ENCODE data around the gene HOXA6.

HOXA6 gene

GRCh38 chr7:27107391-27108381 lies 39.9 kb downstream of the HOXA6 start:
- DNase-seq (ENCODE audit: low spot score): no peak

DNA sequence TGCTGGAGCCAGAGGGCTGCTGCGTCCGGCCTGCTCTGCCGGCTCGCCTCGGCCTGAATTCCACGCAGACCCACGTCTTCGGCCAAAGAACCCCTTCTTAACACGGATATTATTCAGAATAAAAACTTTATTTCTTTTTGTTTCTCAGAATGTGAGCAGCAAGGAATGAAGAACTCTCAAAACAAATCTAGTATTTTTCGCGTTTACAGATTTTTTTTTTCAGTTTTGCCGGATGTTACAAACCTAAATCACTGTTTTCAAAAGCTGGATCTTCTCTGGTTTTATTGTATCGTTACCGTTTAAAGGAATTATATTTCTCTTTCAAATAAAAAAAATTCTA lies 40.7 kb downstream of the HOXA6 start:
- DNase-seq (ENCODE audit: low spot score): no peak

DNA sequence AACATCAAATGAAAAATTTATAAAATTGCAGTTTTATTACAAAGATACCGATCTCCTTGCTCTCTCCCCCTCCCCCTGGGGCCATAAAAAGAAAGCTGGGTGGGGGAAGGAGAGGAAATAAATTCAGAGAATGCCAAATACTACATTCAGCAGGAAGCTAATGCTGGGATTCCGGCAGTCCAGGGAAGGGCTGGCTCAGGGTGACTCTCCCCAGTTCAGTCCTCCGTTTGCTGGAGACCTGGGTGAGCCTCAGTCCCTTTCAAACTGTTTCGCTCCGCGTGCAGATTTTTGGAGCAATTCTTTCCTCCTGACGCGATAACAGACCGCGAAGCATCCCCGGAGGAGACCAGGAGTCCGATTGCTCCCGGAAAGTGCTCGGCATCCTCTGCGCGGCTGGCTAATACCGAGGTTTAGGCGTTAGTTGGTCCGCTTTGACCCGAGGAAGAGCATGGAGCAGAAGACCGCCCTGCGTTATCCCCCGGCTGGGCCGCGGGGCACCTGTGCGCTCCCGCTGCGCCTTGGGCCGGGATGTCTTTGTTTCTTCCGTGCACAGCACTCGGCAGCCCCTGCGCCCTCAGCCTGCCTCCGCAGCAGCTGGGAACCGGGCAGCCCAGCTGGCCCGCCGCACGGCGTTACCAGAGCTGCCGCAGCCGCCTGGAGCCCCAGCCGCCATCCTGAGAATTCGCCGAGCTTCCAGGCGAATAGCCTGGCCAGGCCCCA lies 41.2 kb downstream of the HOXA6 start:
- DNase-seq (ENCODE audit: low spot score): no peak

DNA sequence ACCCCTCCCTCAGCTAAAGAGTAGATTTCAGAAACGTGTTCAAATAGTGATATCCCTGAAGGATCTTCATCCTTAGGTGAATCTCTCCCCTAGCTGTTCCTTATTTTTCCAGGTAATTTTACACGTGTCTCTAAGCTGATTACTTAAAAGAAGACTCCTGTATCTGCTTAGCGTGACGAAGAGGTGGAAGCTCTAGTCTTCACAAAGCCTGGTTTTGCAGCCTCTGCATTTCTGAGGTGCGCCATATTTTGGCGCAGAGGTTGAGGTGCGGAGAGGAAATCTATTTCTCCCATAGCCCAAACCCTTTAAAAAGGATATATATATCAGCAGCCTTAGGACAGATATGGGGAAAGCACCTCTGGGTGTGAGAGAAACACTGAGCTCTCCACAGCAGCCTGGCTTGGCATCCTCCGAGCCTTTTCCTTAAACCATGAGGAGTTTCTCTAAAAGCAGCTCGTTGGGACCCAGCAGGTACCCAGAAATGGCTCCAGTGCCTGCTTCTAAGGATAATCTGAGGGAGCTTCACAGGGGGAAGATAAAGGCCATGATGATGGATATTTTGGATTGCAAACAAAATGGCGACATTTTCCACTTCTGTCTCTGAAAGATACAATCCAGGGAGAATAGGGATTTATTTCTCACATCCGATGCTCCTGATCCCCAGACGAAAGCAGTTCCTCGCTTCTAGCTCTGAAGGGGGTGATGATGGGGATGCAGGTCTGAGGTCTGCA lies 42.1 kb downstream of the HOXA6 start:
- DNase-seq (ENCODE audit: low spot score): no peak

- no peak for DNase-seq (ENCODE audit: low spot score)
These were observed 43.1 kb downstream of the HOXA6 start for GRCh38 chr7:27104341-27105058.

GRCh38 chr7:27103489-27104226 lies 43.9 kb downstream of the HOXA6 start:
- DNase-seq (ENCODE audit: low spot score): no peak

DNA sequence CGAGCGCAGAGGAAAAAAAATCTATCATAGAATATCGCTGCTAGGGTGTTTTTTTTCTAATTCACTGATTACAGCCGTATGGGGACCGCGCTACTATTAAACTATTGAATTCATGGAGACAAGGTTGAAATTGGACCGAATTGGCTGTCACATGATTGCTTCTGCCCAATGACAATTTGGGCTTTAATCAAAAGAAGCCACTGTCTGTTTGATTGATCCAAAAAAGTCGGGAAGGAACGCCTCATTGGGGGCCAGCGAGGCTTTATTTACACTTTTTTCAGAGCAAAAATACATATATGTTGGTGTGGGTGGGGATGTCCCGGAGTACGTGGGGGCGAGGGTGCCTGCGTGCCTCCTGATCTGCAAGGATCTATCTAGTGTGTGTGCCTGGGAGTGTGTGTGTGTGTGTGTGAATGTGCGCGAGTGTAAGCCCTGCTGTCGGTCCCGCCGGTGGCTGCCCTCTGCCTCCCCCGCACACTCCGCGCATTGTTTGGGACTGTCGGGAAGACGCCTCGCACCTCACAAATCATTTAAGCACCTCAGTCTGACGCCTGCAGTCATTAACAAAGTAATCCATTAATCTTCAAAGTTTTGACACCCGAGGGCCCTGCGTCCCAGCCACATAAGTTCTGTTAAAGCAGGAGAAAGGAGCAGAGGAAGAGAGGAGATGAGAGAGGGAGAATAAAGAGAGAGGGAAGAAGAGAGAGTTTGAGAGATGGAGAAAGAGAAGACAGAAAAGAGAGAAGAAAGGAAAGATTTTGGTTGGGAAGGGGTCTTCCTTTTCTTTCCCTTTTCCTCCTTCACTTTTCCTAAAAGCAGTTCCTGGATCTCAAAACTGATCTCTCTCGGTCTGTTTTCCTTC lies 44.8 kb downstream of the HOXA6 start, which contains the start of gene HOXA2:
Gene HOXA2 (minus strand): TSS at position 103 of the 862 bp plus-strand sequence. CDS start 183 bp downstream, outside the sequence.
- DNase-seq (ENCODE audit: low spot score): no peak

DNA sequence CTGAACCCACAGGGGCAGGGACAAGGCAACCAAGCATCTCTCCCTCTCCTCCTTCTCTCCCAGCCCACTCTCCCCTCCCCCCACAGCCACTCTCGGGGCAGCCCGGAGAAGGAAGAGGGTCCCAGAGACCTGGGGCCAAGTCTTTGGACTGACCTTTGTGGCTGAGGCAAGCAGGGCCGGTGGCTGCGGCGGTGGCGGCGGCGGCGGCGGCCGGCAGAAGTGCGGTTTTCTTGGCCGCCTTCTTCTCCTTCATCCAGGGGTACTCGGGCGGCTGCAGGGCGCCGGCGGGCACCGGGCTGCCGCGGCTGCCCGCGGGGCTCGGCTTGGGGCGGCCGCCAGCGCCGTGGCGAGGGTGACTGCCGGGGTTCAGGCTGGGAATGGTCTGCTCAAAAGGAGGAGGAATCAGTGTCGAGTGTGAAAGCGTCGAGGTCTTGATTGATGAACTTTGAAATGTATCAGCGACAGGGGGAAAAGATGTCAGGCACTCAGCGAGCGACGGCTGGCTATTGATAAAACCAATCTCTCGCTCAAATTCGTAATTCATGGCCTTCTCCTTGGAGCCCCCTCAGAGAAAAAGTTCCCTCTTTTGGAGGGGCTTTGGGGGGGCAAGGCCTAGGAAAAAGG lies 45.5 kb downstream of the HOXA6 start:
- DNase-seq (ENCODE audit: low spot score): no peak

DNA sequence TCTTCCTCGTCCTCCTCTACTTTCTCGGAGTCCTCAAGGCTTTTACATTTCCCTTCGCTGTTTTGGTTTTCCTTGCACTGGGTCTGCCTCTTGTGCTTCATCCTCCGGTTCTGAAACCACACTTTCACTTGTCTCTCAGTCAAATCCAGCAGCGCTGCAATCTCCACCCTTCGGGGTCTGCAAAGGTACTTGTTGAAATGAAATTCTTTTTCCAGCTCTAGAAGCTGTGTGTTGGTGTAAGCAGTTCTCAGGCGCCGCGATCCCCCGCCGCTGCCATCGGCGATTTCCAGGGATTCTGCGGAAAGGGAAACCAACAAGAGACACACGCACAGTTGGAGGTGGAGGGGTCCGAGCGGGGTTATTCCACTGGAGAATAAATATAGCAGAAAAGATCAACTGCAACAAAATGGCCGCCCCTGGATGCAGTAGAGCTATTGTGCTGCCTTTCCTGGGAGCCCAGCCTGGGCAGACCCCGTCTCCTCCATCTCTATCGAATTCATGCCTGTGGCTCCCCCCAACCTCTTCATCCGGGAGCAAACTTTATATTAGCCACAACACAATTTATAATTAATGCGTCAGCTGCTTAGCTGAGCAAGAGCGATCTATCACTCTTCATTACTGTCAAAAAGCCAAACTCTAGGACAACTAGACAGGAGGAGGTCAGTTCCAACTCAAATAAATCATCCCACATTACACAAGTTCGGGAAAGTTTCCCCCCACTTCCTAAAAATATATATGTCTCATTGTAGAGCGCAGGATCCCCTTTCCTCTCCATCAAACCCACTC lies 46.2 kb downstream of the HOXA6 start:
- no peak for DNase-seq (ENCODE audit: low spot score)

GRCh38 chr7:27100694-27101170 lies 46.8 kb downstream of the HOXA6 start:
- DNase-seq (ENCODE audit: low spot score): no peak

DNA sequence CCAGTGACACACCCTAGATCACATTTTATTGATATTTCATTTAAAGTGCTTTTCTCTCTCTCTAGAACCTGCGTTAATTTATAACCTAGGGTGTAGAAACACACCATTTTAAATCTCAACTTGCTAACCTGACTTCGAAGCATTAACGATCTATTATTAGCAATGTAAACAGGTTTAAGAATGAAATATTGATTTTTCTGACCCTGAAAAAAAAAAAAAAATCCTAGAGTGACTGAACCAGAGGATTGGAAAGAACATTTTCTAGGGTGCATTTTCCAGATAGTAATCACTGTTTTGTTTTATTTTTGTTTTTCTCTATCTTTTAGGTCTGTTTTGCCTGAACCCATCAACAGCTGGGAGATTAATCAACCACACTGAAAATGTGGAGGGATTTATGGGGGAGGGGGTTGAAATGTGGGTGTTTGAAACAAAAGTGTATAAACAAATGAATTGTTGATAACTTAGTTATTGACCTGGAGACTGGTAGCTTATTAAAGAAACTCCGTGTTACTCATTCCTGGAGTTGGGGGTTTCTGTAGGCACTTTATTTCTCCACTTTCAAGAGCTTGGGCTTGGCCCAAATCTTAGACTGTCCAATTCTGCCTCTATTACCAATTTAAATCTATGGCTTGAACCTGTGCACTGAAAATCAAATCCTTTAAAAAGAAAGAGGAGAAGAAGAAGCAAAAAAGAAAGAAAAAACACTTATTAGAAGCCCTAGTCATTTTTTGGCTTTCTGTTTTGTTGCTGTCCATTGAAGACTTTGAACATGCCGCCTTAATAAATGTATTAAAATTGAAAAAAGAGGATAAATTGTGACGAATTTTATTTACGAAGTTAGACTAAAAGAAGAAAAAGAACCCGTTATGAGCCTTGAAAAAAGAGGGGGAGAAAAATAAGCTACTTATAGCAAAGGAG lies 47.9 kb downstream of the HOXA6 start:
- DNase-seq (ENCODE audit: low spot score): no peak

DNA sequence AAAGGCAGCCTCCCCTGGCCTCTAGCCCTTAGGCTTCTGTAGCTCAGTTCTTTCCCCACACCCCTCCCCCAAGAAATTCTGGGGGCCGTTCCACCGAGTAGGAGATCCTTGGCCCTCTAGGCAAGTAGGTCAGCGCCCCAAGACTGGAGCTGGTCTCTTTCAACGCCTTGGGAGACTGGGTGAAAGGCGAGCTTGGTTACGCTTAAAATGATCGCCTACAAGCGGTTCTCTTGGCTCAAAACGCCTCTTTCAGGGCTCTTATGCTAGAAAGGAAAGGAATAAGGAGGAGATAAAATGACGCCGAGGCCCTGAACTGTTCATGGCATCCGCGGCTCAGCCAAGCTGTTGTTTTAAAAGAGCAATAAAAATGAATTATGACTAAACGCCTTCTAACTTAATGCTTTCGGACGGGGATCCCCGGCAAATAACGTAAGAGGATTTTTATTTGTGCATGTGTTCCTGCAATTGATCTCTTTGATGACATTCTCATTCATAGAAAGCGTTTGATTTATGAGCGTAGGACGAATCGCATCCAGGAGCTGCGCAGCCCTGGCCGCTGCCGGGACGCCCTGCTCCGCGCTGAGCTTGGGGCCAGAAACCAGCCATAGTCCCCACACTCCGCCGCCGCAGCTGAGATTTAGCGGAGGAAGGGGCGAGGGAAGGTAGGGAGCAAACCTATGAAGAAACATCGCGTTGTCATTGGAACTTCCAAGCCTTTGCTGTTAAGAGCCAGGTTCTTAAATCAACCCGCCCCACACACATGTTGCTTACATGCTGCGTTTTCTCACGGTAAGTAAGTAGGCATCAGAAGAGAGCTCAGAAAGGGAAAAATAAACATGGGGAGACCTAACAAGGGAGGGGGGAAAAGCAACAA lies 48.8 kb downstream of the HOXA6 start:
- DNase-seq (ENCODE audit: low spot score): no peak

GRCh38 chr7:27097686-27098577 lies 49.6 kb downstream of the HOXA6 start:
- no peak for DNase-seq (ENCODE audit: low spot score)

- DNase-seq (ENCODE audit: low spot score): no peak
These were observed 50.6 kb downstream of the HOXA6 start for GRCh38 chr7:27096768-27097514.
